Left ventricle myocardium superior (tissue), 1 donor: Measurements from ENCODE around the gene CCDC137. TPM values are rescaled to one million over a fixed set of nuclear protein-coding genes. Genes with fewer than 3 reads are reported as not detected.
A peak's percentile ranks its signal among the peaks of the same experiment; 100 is the strongest.

Experiments
- ATAC-seq: fragments of 200-7000 bp; cut with Tn5 transposase; one replicate; pipeline ENCODE4 v1.9.1; 2020; ENCODE audit warnings: mild to moderate bottlenecking, moderate library complexity
- DNase-seq: peaks from one replicate; pipeline ENCODE4 v3.0.0-alpha.2; 2020
- intact Hi-C: fragments of 100-400 bp; cut with micrococcal nuclease; formaldehyde crosslinking; loops from one replicate; pipeline ENCODE4 v1.11.0; 2022
- total RNA-seq: library from RNA; stranded (reverse); fragmentation: NEBNext Ultra II Directional; extraction: Animal tissue kit (Norgen Biotek cat#: 25700); gene quantifications from one replicate; pipeline ENCODE4 v1.2.1, GENCODE V29; 2021
- donor health status: DM: no; HTN: yes; CAD: no; lungs with severe emphysema.

Gene CCDC137
- total RNA-seq, 1 donor from 2014 or later = 6.2 TPM

DNA sequence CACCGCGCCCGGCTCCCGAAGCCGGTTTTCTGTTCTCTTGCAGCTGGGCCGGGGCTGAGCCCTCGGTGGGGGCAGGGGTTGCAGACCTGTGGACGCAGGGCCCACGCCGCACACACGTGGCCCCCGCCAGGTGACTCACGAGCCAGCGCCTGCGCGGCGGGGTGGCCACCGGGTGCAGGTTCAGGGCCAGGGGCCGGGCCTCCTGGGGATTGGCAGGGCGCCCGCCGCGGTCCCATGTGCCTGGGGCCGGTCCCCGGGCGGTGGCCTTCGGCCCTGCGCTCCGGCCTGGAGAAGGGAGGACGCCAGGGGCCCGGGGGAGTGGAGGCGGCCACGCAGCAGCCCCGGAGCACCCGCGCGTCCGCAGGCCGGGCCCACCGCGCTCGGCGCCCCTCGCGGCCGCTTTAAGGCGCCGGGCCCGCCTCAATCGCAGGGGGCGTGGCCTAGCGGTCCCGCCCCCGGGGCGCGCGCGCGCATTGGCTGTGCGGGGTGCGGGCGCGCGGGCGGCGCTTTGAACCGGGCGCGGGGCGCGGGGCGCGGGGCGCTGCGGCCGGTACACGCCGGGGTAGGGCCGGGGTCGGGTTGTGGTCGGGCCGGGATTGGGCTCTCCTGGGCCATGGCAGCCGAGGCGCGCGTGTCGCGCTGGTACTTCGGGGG lies 45.4 kb downstream of the CCDC137 start, which contains the start of gene SLC25A10:
Gene SLC25A10, plus strand, starts transcription at position 471 of the 654 bp plus-strand sequence. Its CDS starts 143 bp downstream, at position 614.
- peak; percentile 86 for ATAC-seq
- intact Hi-C loops = no loop called here
- peak; percentile 89 for DNase-seq

DNA sequence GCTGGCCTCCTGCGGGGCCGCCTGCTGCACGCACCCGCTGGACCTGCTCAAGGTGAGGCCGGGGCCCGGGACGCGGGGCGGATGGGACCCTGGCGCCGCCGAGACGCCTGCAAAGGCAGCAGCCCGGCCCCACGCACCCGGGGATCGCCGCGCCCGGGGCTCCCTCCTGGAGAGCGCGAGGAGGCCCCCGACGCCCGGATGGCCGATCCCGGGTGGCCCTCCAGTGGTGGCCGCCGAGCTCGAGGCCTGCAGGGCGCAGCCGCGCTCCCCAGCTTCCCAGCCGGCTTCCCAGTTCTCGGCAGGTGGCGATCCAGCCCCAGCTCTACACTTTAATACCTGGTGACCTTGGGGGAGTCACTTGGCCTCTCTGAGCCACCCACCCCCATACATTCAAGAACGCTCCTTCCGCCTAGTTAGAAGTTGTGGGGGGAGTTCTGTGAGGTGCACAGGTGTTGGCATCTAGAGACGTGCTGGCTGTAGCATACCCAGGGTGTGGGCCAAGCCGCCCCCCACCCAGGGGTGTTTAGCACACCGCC lies 46.0 kb downstream of the CCDC137 start:
- peak; percentile 52 for DNase-seq
- intact Hi-C loops = no loop called here

DNA sequence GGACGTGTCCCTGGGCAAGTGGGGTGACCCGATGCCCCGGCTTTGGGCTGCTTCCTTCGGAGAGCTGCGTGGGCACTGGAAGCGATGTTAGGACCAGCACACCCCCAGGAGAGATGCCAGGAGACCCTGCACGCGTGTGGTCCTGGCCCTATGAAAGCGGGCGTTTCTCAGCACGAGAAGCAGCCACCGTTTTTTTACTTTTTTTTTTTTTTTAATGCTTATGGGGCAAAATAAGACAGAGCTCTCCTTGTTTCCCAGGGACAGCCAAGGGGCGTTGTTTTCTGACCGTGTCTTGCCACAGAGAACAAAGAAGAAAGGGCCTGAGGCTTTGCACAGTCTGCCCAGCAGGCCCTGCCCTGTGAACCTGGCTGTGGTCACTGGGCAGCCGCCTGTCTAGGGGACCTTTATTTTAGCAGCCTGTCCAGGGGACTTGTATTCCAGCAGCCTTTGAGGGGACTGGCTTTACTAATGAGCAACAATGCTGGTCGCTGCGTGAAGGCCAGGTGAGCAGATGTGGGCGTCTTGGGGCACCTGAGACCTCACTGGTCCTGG lies 46.5 kb downstream of the CCDC137 start:
- ATAC-seq (no peak), DNase-seq (peak; percentile 34)
- intact Hi-C loops = no loop called here

More for the DNA sequence above, 46.0 kb downstream of the CCDC137 start:
- peak; percentile 7 for ATAC-seq

DNA sequence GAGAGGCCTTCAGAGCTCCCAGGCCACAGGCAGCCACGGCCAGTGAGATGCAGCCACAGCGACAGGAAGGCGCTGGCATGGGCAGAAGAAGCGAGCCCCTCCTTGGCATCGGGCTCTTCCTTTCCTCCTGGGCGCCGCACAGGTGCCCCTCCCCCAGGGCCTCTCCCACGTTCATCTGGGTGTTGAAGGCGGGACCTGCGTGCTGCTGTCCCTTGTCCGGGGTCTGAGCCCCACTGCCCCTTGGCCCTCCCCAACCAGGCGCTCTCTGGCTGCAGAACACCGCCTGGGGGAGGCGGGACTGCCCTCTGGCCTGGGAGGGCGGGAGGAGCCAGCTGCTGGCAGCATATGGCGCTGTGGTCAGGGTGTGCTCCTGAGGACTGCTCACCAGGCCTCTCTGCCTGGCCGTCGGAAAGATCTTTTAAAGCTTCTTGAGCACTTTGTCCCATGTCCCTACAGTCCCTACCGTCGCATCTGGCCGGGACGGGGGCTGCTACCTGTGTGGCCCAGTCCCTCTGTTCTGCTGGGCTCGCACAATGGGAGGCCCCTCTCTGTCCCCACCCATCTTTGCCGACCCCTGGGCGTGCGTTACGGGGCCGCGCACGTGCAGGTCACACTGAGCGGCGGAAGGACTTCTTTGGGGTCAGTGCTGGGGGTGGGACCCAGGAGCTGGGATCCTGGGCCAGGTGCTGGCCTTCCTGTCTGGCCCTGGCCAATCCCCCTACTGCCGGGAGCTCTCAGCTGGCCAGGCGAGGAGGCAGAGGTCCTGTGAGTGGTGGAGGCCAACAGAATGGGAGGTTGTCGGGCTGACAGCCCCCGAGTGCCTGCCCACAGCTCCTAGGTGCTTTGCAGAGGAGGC lies 47.2 kb downstream of the CCDC137 start:
- ATAC-seq (no peak), DNase-seq (no peak)
- intact Hi-C loops = no loop called here

DNA sequence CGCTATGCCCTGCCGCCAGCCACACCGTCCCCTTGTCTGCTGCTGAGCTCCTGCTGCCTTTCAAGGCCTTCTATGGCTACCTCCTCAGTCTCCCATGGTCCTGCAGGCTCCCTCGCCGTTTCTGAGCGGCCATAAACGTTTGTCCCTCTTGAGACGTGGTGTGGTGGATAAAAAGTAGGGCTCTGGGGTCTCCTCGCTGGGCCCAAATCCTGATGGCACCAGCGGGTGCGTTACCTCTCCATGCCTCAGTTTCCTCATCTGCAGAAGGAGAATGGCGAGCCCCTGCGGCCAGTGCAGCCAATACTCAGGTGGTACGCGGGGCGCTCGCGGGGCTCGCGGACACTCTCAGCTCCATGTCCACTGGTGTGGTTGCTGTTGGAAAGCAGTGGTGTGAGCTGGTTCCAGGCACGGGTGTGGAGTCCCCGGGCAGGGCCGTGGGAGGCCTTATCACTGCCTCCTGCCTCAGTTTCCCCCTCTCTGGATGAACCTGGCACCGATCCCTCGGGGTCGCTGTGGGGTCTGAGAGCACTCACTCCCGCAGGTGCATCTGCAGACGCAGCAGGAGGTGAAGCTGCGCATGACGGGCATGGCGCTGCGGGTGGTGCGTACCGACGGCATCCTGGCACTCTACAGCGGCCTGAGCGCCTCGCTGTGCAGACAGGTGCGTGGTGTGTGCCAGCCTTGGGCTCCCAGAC lies 48.0 kb downstream of the CCDC137 start:
- ATAC-seq (no peak), DNase-seq (no peak)
- intact Hi-C loops = no loop called here

DNA sequence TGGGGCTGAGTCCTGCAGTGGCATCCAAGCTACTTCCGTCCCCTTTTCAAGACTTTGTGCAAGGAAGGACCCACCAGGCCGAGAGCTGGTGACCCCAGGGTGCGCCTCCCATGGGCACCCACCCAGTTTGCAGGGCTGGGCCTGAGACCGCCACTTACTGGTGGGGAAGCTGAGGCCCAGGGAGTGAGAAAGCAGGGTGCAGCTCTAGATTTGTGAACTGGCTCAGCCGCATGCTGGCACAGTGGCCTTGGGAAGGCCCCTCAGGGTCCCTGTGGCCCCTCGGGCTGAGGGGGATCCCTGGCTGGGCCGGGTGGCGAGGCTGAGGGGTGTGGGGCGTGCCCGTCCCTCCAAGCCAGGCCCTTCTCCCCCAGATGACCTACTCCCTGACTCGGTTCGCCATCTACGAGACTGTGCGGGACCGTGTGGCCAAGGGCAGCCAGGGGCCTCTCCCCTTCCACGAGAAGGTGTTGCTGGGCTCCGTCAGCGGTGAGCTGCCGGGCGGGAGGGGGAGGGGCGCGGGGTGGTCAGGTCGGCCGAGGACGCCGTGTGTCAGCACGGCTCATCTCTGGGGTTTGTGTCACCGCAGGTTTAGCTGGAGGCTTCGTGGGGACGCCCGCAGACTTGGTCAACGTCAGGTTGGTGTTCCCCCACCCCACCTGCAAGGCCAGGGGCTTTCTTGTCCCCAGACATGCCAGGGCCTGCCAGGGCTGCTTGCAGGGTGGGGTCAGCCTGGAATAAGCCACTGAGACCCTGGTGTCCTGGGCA lies 48.8 kb downstream of the CCDC137 start:
- DNase-seq = no peak
- ATAC-seq = no peak
- intact Hi-C loops = no loop called here

DNA sequence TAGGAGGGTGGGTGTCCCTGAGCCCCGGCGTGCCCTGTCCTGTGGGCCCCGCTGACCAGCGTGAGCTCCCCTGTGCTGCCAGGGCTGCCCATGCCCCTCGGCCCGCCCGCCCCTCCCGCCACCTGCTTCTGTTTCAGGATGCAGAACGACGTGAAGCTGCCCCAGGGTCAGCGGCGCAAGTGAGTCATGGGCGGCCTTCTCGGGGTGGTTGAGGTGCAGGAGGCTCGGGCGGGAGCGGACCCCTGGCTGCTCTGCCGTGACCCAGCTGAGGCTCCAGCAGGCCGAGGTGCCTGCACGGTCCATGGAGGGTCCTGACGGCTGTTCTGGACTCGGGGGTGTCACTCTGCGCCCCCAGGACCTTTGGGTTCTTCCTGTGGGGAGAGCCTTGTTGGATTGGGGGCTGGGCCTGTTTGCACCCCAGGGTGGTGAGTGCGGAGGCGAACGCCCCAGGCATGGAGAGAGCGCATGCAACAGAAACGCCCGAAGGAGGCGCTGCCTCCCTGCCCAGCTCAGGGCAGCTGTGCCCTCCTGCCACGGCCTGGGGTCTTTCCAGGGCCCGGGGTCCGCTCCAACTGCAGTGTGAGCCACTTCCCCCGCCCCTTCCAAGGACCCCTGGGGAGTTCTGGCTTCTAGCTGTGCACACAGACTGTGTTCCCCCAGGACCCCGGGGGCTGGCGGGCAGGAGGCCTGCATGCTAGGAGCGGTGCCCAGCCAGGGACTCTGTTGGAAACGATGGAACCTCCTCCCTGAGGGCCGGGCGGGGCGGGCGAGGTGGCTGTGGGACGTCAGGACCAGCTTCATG lies 49.5 kb downstream of the CCDC137 start:
- DNase-seq (no peak), ATAC-seq (no peak)
- intact Hi-C loops = no loop called here

DNA sequence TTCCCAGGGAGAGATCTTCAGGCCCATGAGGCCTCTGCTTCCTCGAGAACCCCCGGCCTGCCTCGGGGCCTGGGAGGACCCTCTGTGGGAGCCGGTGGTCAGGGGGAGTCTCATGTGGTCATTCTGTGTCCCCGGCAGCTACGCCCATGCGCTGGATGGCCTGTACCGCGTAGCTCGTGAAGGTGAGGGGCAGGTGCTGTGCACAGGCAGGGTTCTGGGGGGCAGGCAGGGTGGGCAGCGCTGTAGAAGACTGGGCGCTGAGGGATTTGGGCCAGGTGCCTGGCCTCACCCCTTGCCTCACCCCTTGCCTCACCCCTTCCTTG lies 50.1 kb downstream of the CCDC137 start:
- no peak for DNase-seq
- intact Hi-C loops = no loop called here
- no peak for ATAC-seq

DNA sequence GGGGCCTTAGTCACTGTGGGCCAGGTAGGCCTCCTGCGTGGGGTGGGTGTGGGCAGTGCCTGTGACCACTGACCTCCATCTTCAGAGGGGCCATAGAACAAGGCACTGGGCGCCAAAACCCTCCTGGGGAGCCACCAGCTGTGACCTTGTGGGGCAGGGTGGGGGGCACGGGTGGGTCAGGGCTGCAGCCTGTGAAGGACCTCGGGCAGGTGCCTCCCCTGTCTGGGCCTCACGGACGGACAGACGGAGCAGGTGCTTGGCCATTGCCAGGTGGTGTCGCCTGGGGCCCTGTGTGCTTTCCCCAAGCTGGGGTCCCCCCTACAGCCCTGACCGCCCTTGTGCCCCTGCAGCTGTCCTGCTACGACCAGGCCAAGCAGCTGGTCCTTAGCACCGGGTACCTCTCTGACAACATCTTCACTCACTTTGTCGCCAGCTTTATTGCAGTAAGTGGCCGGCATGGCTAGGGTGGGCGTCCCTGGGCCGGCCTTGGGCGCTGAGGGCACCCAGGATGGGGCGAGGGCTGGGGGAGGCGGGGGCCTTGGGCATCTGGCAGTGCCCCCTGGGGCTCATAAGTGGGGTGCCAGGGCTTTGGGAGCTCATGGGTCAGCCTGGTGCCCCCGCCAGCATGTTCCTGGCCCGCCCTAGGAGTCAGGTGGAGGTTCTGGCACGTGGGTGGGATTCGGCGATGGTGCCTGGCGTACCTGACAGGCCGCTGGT lies 50.7 kb downstream of the CCDC137 start:
- DNase-seq (no peak), ATAC-seq (no peak)
- intact Hi-C loops = no loop called here

DNA sequence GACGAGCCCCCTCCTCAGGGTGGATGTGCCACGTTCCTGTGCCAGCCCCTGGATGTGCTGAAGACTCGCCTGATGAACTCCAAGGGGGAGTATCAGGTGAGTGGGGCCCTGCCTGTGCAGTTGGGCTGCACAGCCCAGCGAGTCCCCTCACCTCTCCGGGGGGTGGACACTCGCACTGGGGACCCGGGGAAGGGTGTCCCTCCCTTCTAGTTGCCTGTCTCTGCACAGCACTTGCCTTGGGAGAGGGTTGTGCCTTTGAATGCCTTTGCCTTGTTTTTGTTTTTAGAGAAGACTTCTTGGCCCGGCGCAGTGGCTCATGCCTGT lies 51.2 kb downstream of the CCDC137 start:
- intact Hi-C loops = no loop called here
- DNase-seq = no peak
- ATAC-seq = no peak

DNA sequence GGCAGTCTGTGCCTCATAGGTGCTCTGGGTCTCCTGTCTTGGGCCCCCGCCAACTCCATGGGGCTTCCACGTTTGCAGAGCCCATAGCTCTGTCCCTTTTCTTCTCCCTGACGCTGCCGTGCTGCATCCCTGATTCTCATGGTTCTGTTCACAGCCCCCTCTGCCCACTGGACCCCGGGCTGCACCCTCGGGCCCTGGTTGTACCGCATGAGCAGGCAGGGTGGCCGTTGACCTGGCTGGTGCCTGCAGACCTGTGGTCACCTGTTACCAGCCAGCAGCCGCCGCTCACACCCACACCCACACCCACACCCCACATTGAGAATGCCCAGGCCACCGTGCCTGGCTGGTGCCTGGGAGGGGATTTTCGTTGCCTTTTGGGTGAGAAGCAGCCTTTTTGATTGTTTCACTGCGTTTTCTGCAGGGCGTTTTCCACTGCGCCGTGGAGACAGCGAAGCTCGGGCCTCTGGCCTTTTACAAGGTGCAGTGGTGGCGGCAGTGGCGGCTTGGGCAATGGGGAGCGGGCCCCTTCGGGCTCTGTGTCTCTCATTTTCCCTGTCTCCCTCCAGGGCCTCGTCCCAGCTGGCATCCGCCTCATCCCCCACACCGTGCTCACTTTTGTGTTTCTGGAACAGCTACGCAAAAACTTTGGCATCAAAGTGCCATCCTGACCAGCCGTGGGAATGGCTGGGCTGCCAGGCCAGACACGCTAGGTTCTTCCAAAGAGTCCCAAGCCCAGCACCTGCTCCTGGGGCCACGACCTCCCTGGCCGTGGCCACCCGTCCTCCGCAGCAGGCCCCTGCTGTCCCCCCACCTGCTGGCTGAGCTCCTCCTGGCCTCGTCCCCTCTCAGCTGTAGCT lies 53.1 kb downstream of the CCDC137 start:
- ATAC-seq (no peak), DNase-seq (no peak)
- intact Hi-C loops = no loop called here

DNA sequence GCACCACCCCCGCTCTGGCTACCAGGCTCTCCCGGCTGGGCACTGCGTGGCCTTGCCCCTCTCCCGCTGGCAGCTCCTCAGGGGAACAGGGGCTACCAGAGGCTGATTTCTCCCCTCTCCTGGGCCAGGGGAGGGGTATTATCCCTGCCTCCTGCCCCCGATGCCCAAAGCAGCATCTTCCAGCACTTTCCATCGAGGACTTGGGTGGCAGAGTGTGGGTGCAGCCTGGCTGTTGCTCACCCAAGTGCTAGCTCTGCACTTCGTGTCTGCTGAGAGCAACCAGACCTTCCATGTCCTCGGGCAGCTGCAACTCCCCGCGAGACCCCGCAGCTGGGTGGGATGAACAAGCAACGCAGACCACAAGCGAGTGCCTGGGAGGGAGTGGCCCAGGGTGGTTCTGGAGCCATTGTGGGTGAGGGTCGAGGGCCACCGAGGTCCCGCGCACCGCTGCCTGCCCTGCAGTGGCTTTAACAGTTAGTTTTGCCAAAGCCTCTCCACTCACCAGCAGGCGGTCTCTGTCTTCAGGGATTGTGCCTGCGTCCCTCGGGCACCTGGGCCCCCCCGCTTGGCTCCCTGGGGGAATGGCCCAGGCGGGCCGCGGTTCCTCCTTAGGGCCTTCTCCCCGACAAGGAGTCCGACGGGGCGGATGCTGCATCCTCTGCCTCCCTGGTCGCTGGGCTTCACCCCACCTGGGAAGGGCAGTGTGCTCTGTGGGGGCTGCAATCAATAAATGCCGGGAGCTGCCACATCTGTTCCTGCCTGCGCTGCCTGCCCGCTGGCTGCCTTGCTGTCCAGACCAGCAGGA lies 53.9 kb downstream of the CCDC137 start:
- ATAC-seq (no peak), DNase-seq (no peak)
- intact Hi-C loops = no loop called here

DNA sequence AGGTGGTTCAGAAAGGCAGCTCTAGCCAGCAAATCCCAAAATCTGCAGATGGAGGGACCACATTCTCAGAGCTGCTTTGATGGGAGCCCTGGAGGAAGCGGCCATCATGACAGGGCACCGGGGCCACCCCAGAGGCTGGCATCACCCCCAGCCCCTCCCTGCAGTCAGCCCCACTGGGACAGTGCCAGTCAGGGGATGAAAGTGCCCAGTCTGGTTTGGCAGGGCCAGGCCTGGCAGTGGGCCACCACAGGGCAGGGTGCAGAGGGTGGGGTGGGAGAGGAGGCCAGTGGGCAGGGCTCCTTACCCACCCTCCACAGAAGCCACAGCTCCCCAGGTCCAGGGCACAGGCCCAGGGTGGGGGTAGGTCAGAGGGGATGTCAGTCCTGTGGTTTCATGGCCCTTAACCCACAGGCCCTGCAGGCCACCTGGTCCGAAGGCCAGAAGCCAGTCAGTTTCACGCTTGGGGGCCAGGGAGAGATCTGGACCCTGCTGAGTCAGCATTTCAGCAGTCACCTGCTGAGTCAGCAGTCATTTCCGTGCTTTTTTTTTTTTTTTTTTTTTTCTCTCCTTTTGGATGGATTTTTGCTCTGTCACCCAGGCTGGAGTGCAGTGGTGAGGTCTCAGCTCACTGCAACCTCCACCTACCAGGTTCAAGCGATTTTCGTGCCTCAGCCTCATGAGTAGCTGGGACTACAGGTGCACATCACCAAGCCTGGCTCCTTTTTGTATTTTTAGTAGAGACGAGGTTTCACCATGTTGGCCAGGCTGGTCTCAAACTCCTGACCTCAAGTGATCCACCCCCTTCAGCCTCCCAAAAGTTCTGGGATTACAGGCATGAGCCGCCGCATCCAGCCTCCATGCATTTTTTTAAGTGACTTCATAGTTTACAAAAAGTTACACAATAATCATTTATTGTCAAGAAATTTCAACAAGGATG lies 55.9 kb downstream of the CCDC137 start:
- ATAC-seq (peak; percentile 84), DNase-seq (peak; percentile 71)
- intact Hi-C loops = no loop called here
